Caco-2 (cell line): ENCODE measurements around the gene SIM1. TPM values are rescaled to one million over a fixed set of nuclear protein-coding genes. Genes with fewer than 3 reads are reported as not detected.

Experiments used
- BruUV-seq: library from RNA; stranded (reverse); fragments of 400-500 nt; replicated peaks from 2 replicates; lab custom pipeline; 2021; lab: Mats Ljungman, UMichigan
- CTCF ChIA-PET: fragments of 300-600 bp; sonication (Branson Sonifier 250); formaldehyde crosslinking; loops from one replicate; lab custom pipeline; 2022; ENCODE audit warnings: antibody characterized with exemption; lab: Charles Lee
- POLR2A ChIA-PET: fragments of 300-600 bp; sonication (Branson Sonifier 250); formaldehyde crosslinking; loops from one replicate; lab custom pipeline; 2022; ENCODE audit warnings: antibody characterized with exemption; lab: Charles Lee
- DNase-seq, 2 experiments: peaks; one replicate each; pipeline versions ENCODE4 v3.0.0 to v3.0.0-alpha.2; 2020 to 2022
- H3K27me3 ChIP-seq: replicated peaks from 2 replicates; pipeline ENCODE4 v1.6.0; 2011; ENCODE audit warnings: low read length; ENCODE audit not compliant: control insufficient read depth, insufficient read depth
- H3K36me3 ChIP-seq: 2 replicates; pipeline ENCODE4 v1.5.1; 2011; ENCODE audit warnings: low read length; ENCODE audit not compliant: control insufficient read depth, insufficient read depth
- H3K4me1 ChIP-seq: fragments of 250-450 bp; sonication (Bioruptor Pico); 2 replicates; pipeline ENCODE4 v1.5.1; 2020; ENCODE audit warnings: mild to moderate bottlenecking
- H3K4me3 ChIP-seq: 2 replicates; pipeline ENCODE4 v1.5.1; 2011; ENCODE audit warnings: low read depth, mild to moderate bottlenecking, control low read depth, low read length
- H3K9me3 ChIP-seq: fragments of 250-450 bp; sonication (Bioruptor Pico); 2 replicates; pipeline ENCODE4 v1.5.1; 2020; ENCODE audit warnings: mild to moderate bottlenecking, moderate library complexity
- H3K27ac Mint-ChIP-seq: one replicate; pipeline ENCODE4 v1.8.0; 2022; ENCODE audit warnings: mixed read lengths; ENCODE audit not compliant: unreplicated experiment
- H3K27me3 Mint-ChIP-seq: one replicate; pipeline ENCODE4 v1.8.0; 2022; ENCODE audit warnings: mixed read lengths; ENCODE audit not compliant: insufficient read depth, unreplicated experiment
- H3K36me3 Mint-ChIP-seq: one replicate; pipeline ENCODE4 v1.8.0; 2022; ENCODE audit warnings: mild to moderate bottlenecking, mixed read lengths; ENCODE audit not compliant: insufficient read depth, unreplicated experiment
- H3K4me1 Mint-ChIP-seq: one replicate; pipeline ENCODE4 v1.8.0; 2022; ENCODE audit warnings: low read depth, mixed read lengths; ENCODE audit not compliant: unreplicated experiment
- H3K4me3 Mint-ChIP-seq: one replicate; pipeline ENCODE4 v1.8.0; 2022; ENCODE audit warnings: mild to moderate bottlenecking, moderate library complexity, mixed read lengths; ENCODE audit not compliant: unreplicated experiment
- H3K9me3 Mint-ChIP-seq: one replicate; pipeline ENCODE4 v1.8.0; 2022; ENCODE audit warnings: mixed read lengths; ENCODE audit not compliant: unreplicated experiment
- CTCF ChIP-seq, 2 experiments: fragments of 200-600 bp in 1 of 2; IDR thresholded peaks; 1 replicate in 1 of 2; 2 replicates in 1 of 2; pipeline versions ENCODE4 v1.5.1 to v1.8.0; 2011 to 2022; ENCODE audit warnings: antibody characterized with exemption in 1 of 2, control low read depth in 1 of 2, inconsistent platforms in 1 of 2, low read depth in 1 of 2, low read length in 1 of 2, mild to moderate bottlenecking in 1 of 2, moderate library complexity in 1 of 2; ENCODE audit not compliant: insufficient read depth in 1 of 2, severe bottlenecking in 1 of 2, unreplicated experiment in 1 of 2
- intact Hi-C: fragments of 100-400 bp; cut with micrococcal nuclease; formaldehyde crosslinking; loops from one replicate; pipeline ENCODE4 v1.10.0; 2022; ENCODE audit not compliant: unreplicated experiment
- total RNA-seq: library from RNA; stranded (reverse); gene quantifications from 2 replicates; pipeline ENCODE4 v1.2.3, GENCODE V29; 2022

The SIM1 gene
- total RNA-seq, 1 experiment from 2014 or later = not detected

GRCh38 chr6:100382767-100383195, 81.9 kb downstream of the SIM1 start:
- Histone ChIP-seq H3K4me1 (no peaks in the 10 kb centered on the region), H3K9me3 (no peaks in the 10 kb centered on the region), H3K4me3 (no peak overlapping the region), H3K36me3 (no peaks in the 10 kb centered on the region), H3K27me3 (no peaks in the 10 kb centered on the region)
- no peak overlapping the region for H3K27ac Mint-ChIP-seq
- TF ChIP-seq CTCF (IDR thresholded peaks at IDR 0.05; ENCODE audit: insufficient read depth in 1 of 2, low read depth in 1 of 2, low read length in 1 of 2, severe bottlenecking in 1 of 2, unreplicated experiment in 1 of 2) = no peak
- peaks cover 2% of the 10 kb centered on the region for H3K27me3 Mint-ChIP-seq
- CTCF ChIA-PET = no interaction called here
- intact Hi-C loops = no loop called here
- H3K9me3 Mint-ChIP-seq = no peaks in the 10 kb centered on the region
- H3K4me3 Mint-ChIP-seq = no peak overlapping the region
- BruUV-seq = no TSS peak
- no peaks in the 10 kb centered on the region for H3K4me1 Mint-ChIP-seq
- no peak for DNase-seq
- POLR2A ChIA-PET = no interaction called here
- no peaks in the 10 kb centered on the region for H3K36me3 Mint-ChIP-seq

- no peak overlapping the region for H3K27ac Mint-ChIP-seq
- H3K36me3 Mint-ChIP-seq = no peaks in the 10 kb centered on the region
- no peaks in the 10 kb centered on the region for H3K27me3 ChIP-seq
- H3K4me3 ChIP-seq = no peak overlapping the region
- no peaks in the 10 kb centered on the region for H3K4me1 Mint-ChIP-seq
- TF ChIP-seq CTCF (IDR thresholded peaks at IDR 0.05; ENCODE audit: insufficient read depth in 1 of 2, low read depth in 1 of 2, low read length in 1 of 2, severe bottlenecking in 1 of 2, unreplicated experiment in 1 of 2) = no peak
- H3K4me1 ChIP-seq = no peaks in the 10 kb centered on the region
- H3K4me3 Mint-ChIP-seq = no peak overlapping the region
- no peaks in the 10 kb centered on the region for H3K27me3 Mint-ChIP-seq
- no peaks in the 10 kb centered on the region for H3K36me3 ChIP-seq
- H3K9me3 ChIP-seq = no peaks in the 10 kb centered on the region
- no peak for DNase-seq
- ChIA-PET POLR2A (no interaction called here), CTCF (no interaction called here)
- no TSS peak for BruUV-seq
- intact Hi-C loops = no loop called here
- no peaks in the 10 kb centered on the region for H3K9me3 Mint-ChIP-seq
Measured at GRCh38 chr6:100382031-100382430, 82.7 kb downstream of the SIM1 start.

- no TSS peak for BruUV-seq
- Mint-ChIP-seq H3K4me1 (no peaks in the 10 kb centered on the region), H3K27ac (no peak overlapping the region), H3K27me3 (no peaks in the 10 kb centered on the region), H3K36me3 (no peaks in the 10 kb centered on the region), H3K4me3 (no peak overlapping the region), H3K9me3 (no peaks in the 10 kb centered on the region)
- Histone ChIP-seq H3K9me3 (no peaks in the 10 kb centered on the region), H3K4me1 (no peaks in the 10 kb centered on the region), H3K36me3 (no peaks in the 10 kb centered on the region), H3K4me3 (no peak overlapping the region), H3K27me3 (no peaks in the 10 kb centered on the region)
- POLR2A ChIA-PET = no interaction called here
- TF ChIP-seq CTCF (IDR thresholded peaks at IDR 0.05; ENCODE audit: insufficient read depth in 1 of 2, low read depth in 1 of 2, low read length in 1 of 2, severe bottlenecking in 1 of 2, unreplicated experiment in 1 of 2) = no peak
- CTCF ChIA-PET = no interaction called here
- no peak for DNase-seq
- intact Hi-C loops = no loop called here
Measured at GRCh38 chr6:100381111-100381510, 83.6 kb downstream of the SIM1 start.
